Measurements from ENCODE around the gene TMED4. TPM values are rescaled to one million over a fixed set of nuclear protein-coding genes. Genes with fewer than 3 reads are reported as not detected.

TMED4 gene
- total and polyA plus RNA-seq, 10 of the 15 experiments (the other 5 are each of a cell fraction or from before 2014, with no cell fraction given), result 20.8 to 71.3 (median 51.0) TPM

DNA sequence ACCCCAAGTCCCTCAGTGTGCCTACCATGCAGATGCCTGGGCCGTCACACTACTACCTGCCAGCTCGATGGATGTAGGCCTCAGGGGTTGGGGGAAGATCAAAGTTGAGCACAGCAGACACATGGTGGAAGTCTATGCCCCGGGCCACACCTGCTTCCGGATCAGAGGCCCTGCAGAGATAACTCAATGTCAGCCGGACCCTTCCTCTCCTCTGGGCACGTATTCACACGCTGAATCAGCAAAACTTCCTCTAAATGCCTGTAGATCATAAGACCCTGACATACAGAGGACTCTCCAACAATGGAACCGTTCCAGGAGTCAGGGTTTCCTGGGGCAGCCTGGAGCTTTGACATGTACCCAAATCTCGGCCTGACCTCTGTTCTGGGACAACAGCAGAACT lies 12.1 kb downstream of the TMED4 start:
- ChIA-PET POLR2A (interaction anchor here (0.6 kb wide), 1 partner anchor 189 kb away, joined by 5 read pairs; no protein-coding TSS in a partner anchor), CTCF (interaction anchor here (1.2 to 2.0 kb wide), 3 partner anchors 9 to 329 kb away, joined by 4 to 6 read pairs (median 6); no protein-coding TSS in a partner anchor), SMC1A (ENCODE audit: uncharacterized antibody, unreplicated experiment) (interaction anchor here (2.1 kb wide), 1 partner anchor 37 kb away, joined by 6 read pairs; the partner anchor contains the start of gene OGDH), RAD21 (ENCODE audit: unreplicated experiment) (no interaction called here)
- peaks cover 39 to 57% of the 10 kb centered on the region in 2 experiments for H3K36me3 ChIP-seq (ENCODE audit: control insufficient read depth in 2 of 2, insufficient read depth in 2 of 2, low read length in 1 of 2)
- 93% methylated on average over 9 of the region's 9 CpGs for WGBS (ENCODE audit: insufficient coverage, insufficient replicate concordance, low lambda C conversion rate, missing lambda C conversion rate)
- H3K9me3 ChIP-seq (replicated peaks; ENCODE audit: control insufficient read depth, insufficient read depth, low read length), result no peaks in the 10 kb centered on the region
- no peaks in the 10 kb centered on the region; the same call in 1 of the 2 replicates for H4K20me1 ChIP-seq (ENCODE audit: control insufficient read depth, insufficient read depth)
- ATAC-seq, result no peak
- H3K4me1 ChIP-seq (ENCODE audit: control insufficient read depth, insufficient read depth, low read length), result peaks cover 9% of the 10 kb centered on the region
- 0 out of 2 replicates have a peak, but pooled peaks have one; percentile 16 for TF ChIP-seq POLR2AphosphoS5 (IDR thresholded peaks at IDR 0.05; ENCODE audit: low read length)
- no peak for TF ChIP-seq CBFB (IDR thresholded peaks at IDR 0.05; ENCODE audit: low read depth)
- no peak overlapping the region for H3K27ac ChIP-seq (ENCODE audit: control insufficient read depth, insufficient read depth)
- no peak for DNase-seq (ENCODE audit: low read depth, low spot score)
- BruUV-seq (replicated peaks), result no TSS peak
- FAIRE-seq, result no peak
- no peaks in the 10 kb centered on the region for H3K27me3 ChIP-seq (replicated peaks in 1 of 2; ENCODE audit: control insufficient read depth in 2 of 2, insufficient read depth in 2 of 2, low read length in 1 of 2)
- intact Hi-C loops (cut with micrococcal nuclease; ENCODE audit: unreplicated experiment), result no loop called here
- H3K79me2 ChIP-seq (ENCODE audit: control insufficient read depth, insufficient read depth, low read length), result peaks cover 35% of the 10 kb centered on the region
- no peak overlapping the region for H2AFZ ChIP-seq (ENCODE audit: control insufficient read depth, low read depth, low read length)
- H3K4me2 ChIP-seq (ENCODE audit: control insufficient read depth, insufficient read depth), result no peak overlapping the region
- no peak overlapping the region for H3K4me3 ChIP-seq
- no peak overlapping the region for H3K9ac ChIP-seq (ENCODE audit: control insufficient read depth, insufficient read depth, low read length)
- in situ Hi-C loops (cut with MboI), result no loop called here

DNA sequence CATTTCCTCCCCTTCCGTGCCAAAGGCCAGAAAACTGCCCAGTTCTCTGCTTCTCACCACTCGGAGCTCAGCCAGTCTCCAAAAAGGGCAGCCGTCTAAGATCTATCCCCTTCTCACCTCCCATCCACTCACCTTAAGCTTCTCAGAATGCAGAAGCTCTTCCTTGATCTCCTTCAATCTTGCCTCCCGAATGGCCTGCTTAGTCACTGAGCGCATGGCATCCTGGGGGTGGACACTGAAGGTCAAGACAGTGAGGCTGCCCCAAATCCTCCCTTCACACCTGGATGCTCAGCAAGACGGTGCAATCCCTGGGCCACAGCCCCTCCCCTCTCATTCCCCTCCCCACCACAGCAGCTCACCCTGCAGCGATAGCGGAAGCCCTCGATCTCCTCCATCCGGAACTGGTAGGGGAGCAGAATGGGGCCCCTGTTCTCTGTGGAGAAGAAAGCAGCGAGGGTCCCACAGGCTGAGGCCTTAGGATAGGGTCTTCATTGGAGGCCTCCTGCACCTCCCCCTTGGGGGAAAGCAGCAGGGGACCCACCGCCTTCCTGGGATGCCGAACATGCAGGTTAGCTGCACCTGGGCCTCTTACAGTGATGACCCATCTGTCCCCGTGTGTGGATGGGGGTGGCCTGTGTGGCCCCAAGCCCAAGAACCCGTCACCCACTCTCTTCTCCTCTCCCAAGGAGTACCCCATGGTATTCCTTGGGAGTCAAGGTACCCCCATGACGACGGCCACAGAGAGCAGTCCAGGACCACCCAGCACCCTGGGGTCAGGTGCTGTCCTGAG lies 13.1 kb downstream of the TMED4 start:
- CTCF ChIA-PET, result interaction anchor here (0.8 kb wide), 1 partner anchor 158 kb away, joined by 3 read pairs; no protein-coding TSS in a partner anchor
- Histone ChIP-seq H3K4me2 (ENCODE audit: control insufficient read depth, insufficient read depth) (no peak overlapping the region), H3K27me3 (replicated peaks in 1 of 2; ENCODE audit: control insufficient read depth in 2 of 2, insufficient read depth in 2 of 2, low read length in 1 of 2) (no peaks in the 10 kb centered on the region), H3K36me3 (ENCODE audit: control insufficient read depth in 2 of 2, insufficient read depth in 2 of 2, low read length in 1 of 2) (peaks cover 44 to 66% of the 10 kb centered on the region in 2 experiments), H4K20me1 (ENCODE audit: control insufficient read depth, insufficient read depth) (no peaks in the 10 kb centered on the region; the same call in 1 of the 2 replicates), H3K4me1 (ENCODE audit: control insufficient read depth, insufficient read depth, low read length) (peaks cover 5% of the 10 kb centered on the region), H3K27ac (ENCODE audit: control insufficient read depth, insufficient read depth) (no peak overlapping the region), H3K9ac (ENCODE audit: control insufficient read depth, insufficient read depth, low read length) (no peak overlapping the region), H3K9me3 (replicated peaks; ENCODE audit: control insufficient read depth, insufficient read depth, low read length) (no peaks in the 10 kb centered on the region), H3K79me2 (ENCODE audit: control insufficient read depth, insufficient read depth, low read length) (peaks cover 25% of the 10 kb centered on the region), H2AFZ (ENCODE audit: control insufficient read depth, low read depth, low read length) (no peak overlapping the region), H3K4me3 (no peak overlapping the region)
- ATAC-seq (no peak), FAIRE-seq (no peak), DNase-seq (ENCODE audit: low read depth, low spot score) (no peak)
- intact Hi-C loops (cut with micrococcal nuclease; ENCODE audit: unreplicated experiment) (no loop called here), in situ Hi-C loops (cut with MboI) (no loop called here)
- POLR2A ChIA-PET, result interaction anchor here (0.5 kb wide), 1 partner anchor 521 kb away, joined by 5 read pairs; no protein-coding TSS in a partner anchor
- 89% methylated on average over 17 of the region's 17 CpGs for WGBS (ENCODE audit: insufficient coverage, insufficient replicate concordance, low lambda C conversion rate, missing lambda C conversion rate)
- BruUV-seq (replicated peaks), result no TSS peak
- RAD21 ChIA-PET (ENCODE audit: unreplicated experiment), result no interaction called here
- SMC1A ChIA-PET (ENCODE audit: uncharacterized antibody, unreplicated experiment), result interaction anchor here (1.2 kb wide), 1 partner anchor 258 kb away, joined by 3 read pairs; no protein-coding TSS in a partner anchor
- TF ChIP-seq BRCA1 (IDR thresholded peaks at IDR 0.05; ENCODE audit: low read depth, low read length), result no peak
- TF ChIP-seq TARDBP (IDR thresholded peaks at IDR 0.05; ENCODE audit: borderline replicate concordance), result no peak
- TF ChIP-seq ZNF217 (IDR thresholded peaks at IDR 0.05), result no peak
- TF ChIP-seq, protein P1, sequence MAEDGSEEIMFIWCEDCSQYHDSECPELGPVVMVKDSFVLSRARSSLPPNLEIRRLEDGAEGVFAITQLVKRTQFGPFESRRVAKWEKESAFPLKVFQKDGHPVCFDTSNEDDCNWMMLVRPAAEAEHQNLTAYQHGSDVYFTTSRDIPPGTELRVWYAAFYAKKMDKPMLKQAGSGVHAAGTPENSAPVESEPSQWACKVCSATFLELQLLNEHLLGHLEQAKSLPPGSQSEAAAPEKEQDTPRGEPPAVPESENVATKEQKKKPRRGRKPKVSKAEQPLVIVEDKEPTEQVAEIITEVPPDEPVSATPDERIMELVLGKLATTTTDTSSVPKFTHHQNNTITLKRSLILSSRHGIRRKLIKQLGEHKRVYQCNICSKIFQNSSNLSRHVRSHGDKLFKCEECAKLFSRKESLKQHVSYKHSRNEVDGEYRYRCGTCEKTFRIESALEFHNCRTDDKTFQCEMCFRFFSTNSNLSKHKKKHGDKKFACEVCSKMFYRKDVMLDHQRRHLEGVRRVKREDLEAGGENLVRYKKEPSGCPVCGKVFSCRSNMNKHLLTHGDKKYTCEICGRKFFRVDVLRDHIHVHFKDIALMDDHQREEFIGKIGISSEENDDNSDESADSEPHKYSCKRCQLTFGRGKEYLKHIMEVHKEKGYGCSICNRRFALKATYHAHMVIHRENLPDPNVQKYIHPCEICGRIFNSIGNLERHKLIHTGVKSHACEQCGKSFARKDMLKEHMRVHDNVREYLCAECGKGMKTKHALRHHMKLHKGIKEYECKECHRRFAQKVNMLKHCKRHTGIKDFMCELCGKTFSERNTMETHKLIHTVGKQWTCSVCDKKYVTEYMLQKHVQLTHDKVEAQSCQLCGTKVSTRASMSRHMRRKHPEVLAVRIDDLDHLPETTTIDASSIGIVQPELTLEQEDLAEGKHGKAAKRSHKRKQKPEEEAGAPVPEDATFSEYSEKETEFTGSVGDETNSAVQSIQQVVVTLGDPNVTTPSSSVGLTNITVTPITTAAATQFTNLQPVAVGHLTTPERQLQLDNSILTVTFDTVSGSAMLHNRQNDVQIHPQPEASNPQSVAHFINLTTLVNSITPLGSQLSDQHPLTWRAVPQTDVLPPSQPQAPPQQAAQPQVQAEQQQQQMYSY (CRISPR knock-in tag; IDR thresholded peaks at IDR 0.05), result no peak
- TF ChIP-seq, protein P2, sequence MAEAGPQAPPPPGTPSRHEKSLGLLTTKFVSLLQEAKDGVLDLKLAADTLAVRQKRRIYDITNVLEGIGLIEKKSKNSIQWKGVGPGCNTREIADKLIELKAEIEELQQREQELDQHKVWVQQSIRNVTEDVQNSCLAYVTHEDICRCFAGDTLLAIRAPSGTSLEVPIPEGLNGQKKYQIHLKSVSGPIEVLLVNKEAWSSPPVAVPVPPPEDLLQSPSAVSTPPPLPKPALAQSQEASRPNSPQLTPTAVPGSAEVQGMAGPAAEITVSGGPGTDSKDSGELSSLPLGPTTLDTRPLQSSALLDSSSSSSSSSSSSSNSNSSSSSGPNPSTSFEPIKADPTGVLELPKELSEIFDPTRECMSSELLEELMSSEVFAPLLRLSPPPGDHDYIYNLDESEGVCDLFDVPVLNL (IDR thresholded peaks at IDR 0.05; ENCODE audit: low read depth, low read length), result no peak
- no peak for TF ChIP-seq RAD51 (IDR thresholded peaks at IDR 0.05)
- TF ChIP-seq NR2C2 (IDR thresholded peaks at IDR 0.05; ENCODE audit: borderline replicate concordance, control insufficient read depth, insufficient read length, low read depth), result no peak
